Adrenal gland (tissue), 12 donors: ENCODE data around the gene GALNT9. TPM values are rescaled to one million over a fixed set of nuclear protein-coding genes. Genes with fewer than 3 reads are reported as not detected.

Experiments
- DNase-seq, 7 donors: peaks; one replicate each; pipeline ENCODE4 v3.0.0-alpha.2; 2019 to 2020
- H3K27ac ChIP-seq, 5 donors: fragments of 200-600 bp; sonication (generic) in 4 of 5; 1 replicate in 3 of 5; 2 replicates in 2 of 5; pipeline versions ENCODE4 v1.5.1 to v1.8.0; 2016 to 2020; ENCODE audit warnings: mild to moderate bottlenecking in 1 of 5
- H3K27me3 ChIP-seq: fragments of 200-600 bp; 2 replicates; pipeline ENCODE4 v1.8.0; 2021
- H3K36me3 ChIP-seq, 2 donors: fragments of 200-600 bp; replicated peaks in 1 of 2; 1 replicate in 1 of 2; 2 replicates in 1 of 2; pipeline versions ENCODE4 v1.5.1 to v1.8.0; 2018 to 2022
- H3K4me1 ChIP-seq, 2 donors: fragments of 200-600 bp; replicated peaks in 1 of 2; 1 replicate in 1 of 2; 2 replicates in 1 of 2; pipeline versions ENCODE4 v1.5.1 to v1.8.0; 2018 to 2021
- H3K4me3 ChIP-seq, 4 donors: fragments of 200-600 bp; sonication (generic) in 3 of 4; one replicate each; pipeline ENCODE4 v1.5.1; 2016 to 2018
- H3K9me3 ChIP-seq, 3 donors: fragments of 200-600 bp; sonication (generic) in 1 of 3; replicated peaks in 1 of 3; 1 replicate in 2 of 3; 2 replicates in 1 of 3; pipeline versions ENCODE4 v1.5.1 to v1.8.0; 2016 to 2021
- POLR2A ChIP-seq, 2 donors: fragments of 450-650 bp; IDR thresholded peaks; one replicate each; pipeline ENCODE4 v1.6.1; 2017; ENCODE audit warnings: antibody characterized with exemption in 2 of 2, mild to moderate bottlenecking in 2 of 2, moderate library complexity in 1 of 2
- WGBS, 4 donors: extraction: QIAGEN DNeasy Blood & Tissue Kit in 2 of 4; methylation state at CpG; one replicate each; pipeline versions ENCODE4 v1.1.5 to v1.1.7; 2013 to 2017; 5-methylcytosine and 5-hydroxymethylcytosine counted together
- intact Hi-C, 2 donors: fragments of 100-400 bp; cut with DNase I; formaldehyde crosslinking; loops; one replicate each; pipeline versions ENCODE4 v1.14.1 to v1.15.0; 2022 to 2023
- polyA plus RNA-seq, 3 donors: library from polyadenylated mRNA; stranded (reverse); fragments of 200-250 nt in 2 of 3; fragments of 350-450 nt in 1 of 3; fragmentation: Illumina TruSeq in 1 of 3; extraction: RNeasy Lipid Tissue Mini Kit (QIAGEN cat#74804) in 1 of 3; gene quantifications; one replicate each; pipeline ENCODE4 v1.2.3, GENCODE V29; 2013 to 2014
- total RNA-seq, 9 donors: library from RNA; depleted of rRNA in 4 of 9; stranded (reverse); fragments of >200 nt in 4 of 9; fragments of 120-200 nt in 1 of 9; fragmentation: NEBNext Ultra II Directional in 1 of 9; extraction: Animal tissue kit (Norgen Biotek cat#: 25700) in 1 of 9; gene quantifications; one replicate each; pipeline versions ENCODE4 v1.1.0 to v1.2.4, GENCODE V29; 2013 to 2023
- TF ChIP-seq, protein P1 (sequence below), 6 experiments: fragments of 450-650 bp in 4 of 6; fragments of 200-600 bp in 2 of 6; sonication (generic) in 1 of 6; IDR thresholded peaks; 1 replicate in 5 of 6; 2 replicates in 1 of 6; pipeline versions ENCODE4 v1.5.1 to v1.8.0; 2016 to 2021; ENCODE audit warnings: antibody characterized with exemption in 6 of 6, mild to moderate bottlenecking in 2 of 6, moderate library complexity in 1 of 6
- donor health status: healthy with polysubstance abuse.
- donor health status: Bipolar disorder and iron deficiency.
- donor health status: DM: yes; HTN: yes; CAD: no.
- donor health status: DM: no; HTN: no; CAD: no.
- donor health status: DM: no; HTN: no; CAD: no.
- donor health status: DM: yes; HTN: yes; CAD: no.

GALNT9 gene
- total and polyA plus RNA-seq, 12 donors, result 0.44 to 7.8 (median 1.2) TPM; not detected in 1

DNA sequence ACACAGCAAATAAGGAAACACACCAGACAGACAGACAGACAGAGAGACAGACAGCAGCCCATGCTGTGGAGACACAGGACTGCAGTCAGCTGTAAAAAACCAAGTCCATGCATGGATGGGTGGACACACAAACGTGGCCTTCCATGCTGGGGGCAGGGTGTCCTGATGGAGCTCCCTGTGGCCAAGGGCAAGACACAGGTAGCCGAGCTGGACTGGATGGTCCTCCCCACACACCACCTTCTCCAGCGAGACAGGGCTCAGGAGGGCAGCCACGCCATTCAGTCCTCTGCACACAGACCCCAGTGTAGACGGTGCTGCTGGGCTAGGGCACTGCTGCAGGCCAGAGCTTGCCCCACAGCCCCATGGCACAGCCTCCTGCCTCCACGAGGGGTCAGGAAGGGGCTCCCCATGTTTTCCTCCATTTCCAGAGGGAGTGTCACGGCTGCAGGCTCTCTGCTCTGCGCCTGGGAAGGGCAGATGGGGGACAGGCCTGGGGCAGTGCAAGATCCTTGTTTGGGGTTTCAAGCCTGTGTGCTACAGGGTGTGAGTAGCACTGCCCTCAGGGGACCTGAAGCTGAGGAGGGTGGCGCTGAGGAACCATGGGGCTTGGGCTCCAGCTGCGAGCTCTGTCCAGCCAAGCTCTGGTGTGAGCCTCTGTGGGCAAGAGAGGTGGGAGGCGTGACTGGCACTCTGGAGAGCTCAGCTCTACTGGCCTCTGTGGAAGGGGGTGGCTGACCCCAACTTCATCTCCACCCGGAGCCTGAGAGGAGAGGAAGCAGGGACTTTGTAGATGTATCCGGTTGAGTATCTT, 67.9 kb downstream of the GALNT9 start:
- TF ChIP-seq, protein P1, sequence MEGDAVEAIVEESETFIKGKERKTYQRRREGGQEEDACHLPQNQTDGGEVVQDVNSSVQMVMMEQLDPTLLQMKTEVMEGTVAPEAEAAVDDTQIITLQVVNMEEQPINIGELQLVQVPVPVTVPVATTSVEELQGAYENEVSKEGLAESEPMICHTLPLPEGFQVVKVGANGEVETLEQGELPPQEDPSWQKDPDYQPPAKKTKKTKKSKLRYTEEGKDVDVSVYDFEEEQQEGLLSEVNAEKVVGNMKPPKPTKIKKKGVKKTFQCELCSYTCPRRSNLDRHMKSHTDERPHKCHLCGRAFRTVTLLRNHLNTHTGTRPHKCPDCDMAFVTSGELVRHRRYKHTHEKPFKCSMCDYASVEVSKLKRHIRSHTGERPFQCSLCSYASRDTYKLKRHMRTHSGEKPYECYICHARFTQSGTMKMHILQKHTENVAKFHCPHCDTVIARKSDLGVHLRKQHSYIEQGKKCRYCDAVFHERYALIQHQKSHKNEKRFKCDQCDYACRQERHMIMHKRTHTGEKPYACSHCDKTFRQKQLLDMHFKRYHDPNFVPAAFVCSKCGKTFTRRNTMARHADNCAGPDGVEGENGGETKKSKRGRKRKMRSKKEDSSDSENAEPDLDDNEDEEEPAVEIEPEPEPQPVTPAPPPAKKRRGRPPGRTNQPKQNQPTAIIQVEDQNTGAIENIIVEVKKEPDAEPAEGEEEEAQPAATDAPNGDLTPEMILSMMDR (IDR thresholded peaks at IDR 0.05), result no peak
- TF ChIP-seq POLR2A (IDR thresholded peaks at IDR 0.05), result no peak
- Histone ChIP-seq H3K9me3 (no peaks in the 10 kb centered on the region), H3K36me3 (no peaks in the 10 kb centered on the region), H3K27ac (no peak overlapping the region), H3K4me3 (no peak overlapping the region), H3K27me3 (peaks cover 6% of the 10 kb centered on the region), H3K4me1 (no peaks in the 10 kb centered on the region)
- 70 to 76% (median 72%) methylated on average over 10 to 13 of the region's 13 CpGs for WGBS, 4 donors
- intact Hi-C loops, result no loop called here
- DNase-seq, result no peak

DNA sequence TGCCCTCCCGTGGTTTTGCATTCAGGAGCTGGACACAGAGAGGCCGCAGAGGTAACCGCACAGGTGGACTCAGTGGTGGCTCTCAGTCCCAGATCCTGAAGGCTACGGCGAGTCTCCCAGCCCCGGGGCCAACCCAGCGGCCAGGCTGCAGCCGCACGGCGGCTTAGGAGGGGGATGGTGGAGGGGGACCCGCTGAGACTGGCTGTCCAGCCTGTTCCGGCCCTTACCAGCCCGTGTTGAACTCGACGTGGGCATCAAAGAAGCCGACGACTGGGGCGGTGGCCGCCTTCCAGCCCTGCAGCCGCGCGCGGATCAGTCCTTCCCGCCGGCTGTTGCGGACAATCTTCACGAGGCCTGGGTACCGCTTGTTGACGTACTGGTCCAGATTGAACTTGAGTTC, 68.7 kb downstream of the GALNT9 start:
- intact Hi-C loops, result no loop called here
- WGBS, 4 donors, result 86 to 90% (median 88%) methylated on average over 9 to 29 of the region's 29 CpGs
- Histone ChIP-seq H3K36me3 (no peaks in the 10 kb centered on the region), H3K9me3 (no peaks in the 10 kb centered on the region), H3K27ac (no peak overlapping the region), H3K4me3 (no peak overlapping the region), H3K27me3 (peaks cover 6% of the 10 kb centered on the region), H3K4me1 (no peaks in the 10 kb centered on the region)
- DNase-seq, result no peak
- no peak for TF ChIP-seq POLR2A (IDR thresholded peaks at IDR 0.05)
- TF ChIP-seq, protein P1 (IDR thresholded peaks at IDR 0.05), result no peak

DNA sequence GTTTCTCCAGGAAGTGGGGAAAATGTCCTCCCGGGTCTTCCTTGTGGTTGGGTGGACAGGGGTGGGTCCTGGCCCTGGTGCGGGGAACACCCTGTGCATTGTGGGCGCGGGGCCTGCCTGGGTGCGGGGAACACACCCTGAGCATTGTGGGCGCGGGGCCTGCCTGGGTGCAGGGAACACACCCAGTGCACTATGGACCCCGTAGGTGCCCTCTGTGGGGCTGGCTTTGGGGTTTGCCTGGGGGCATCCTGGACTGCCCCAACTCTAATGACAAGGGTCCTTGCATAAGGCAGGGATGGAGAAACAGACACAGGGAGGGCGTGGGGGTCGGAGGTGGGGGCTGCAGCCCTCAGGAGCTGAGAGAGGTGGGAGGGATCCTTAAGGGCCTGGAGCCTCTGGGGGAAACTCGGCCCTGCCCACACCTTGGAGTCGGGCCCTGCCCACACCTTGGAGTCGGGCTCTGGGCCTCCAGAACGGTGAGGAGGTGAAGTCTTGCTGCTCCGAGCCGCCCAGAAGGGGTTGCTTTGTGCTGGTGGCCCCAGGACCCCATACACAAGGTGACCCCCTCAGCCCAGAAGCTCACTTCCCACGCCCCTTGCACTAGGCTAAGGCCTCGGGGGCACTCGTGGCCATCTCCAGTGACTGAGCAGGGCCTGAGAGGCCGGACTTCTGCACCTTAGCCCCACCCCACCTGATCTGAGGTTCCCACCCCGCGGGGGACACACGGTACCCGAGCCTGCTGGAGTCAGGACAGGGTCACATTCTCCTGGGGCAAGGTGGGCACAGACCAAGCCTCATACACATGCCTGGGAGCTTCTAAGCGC, 69.3 kb downstream of the GALNT9 start:
- WGBS, 4 donors, result 69 to 84% (median 78%) methylated on average over 13 to 25 of the region's 25 CpGs
- Histone ChIP-seq H3K9me3 (no peaks in the 10 kb centered on the region), H3K27ac (no peak overlapping the region), H3K27me3 (peaks cover 6% of the 10 kb centered on the region), H3K4me3 (no peak overlapping the region), H3K36me3 (no peaks in the 10 kb centered on the region), H3K4me1 (no peaks in the 10 kb centered on the region)
- TF ChIP-seq, protein P1 (IDR thresholded peaks at IDR 0.05), result no peak
- no peak for TF ChIP-seq POLR2A (IDR thresholded peaks at IDR 0.05)
- intact Hi-C loops, result no loop called here
- no peak for DNase-seq

DNA sequence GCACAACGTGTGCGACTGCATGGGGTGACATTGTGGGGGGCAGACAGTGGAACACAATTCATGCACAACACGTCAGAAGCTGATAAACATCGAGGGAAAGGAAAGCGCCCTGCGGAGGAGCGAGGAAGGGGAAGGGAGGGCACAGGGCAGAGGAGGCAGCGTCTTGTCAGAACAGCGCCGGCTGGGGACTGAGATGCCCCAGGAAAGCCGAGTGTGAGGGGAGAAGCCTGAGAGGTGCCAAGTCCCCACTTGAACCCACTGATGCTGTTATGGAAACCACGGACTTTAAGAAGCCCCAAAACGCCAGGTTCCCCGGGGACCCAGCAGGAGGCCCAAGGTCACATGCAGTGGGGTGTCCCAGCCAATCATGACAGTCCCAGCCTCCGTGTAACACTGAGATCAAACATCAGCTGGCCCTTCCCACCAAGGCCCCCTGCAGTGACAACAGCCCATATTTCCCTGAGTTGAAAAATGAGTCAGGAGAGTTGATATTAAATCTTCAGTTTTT, 70.0 kb downstream of the GALNT9 start:
- intact Hi-C loops, result no loop called here
- Histone ChIP-seq H3K4me3 (no peak overlapping the region), H3K27me3 (peaks cover 6% of the 10 kb centered on the region), H3K9me3 (no peaks in the 10 kb centered on the region), H3K4me1 (no peaks in the 10 kb centered on the region), H3K36me3 (no peaks in the 10 kb centered on the region), H3K27ac (no peak overlapping the region)
- TF ChIP-seq, protein P1 (IDR thresholded peaks at IDR 0.05), result no peak
- no peak for TF ChIP-seq POLR2A (IDR thresholded peaks at IDR 0.05)
- WGBS, 4 donors, result 53 to 68% (median 66%) methylated on average over 15 of the region's 15 CpGs
- no peak for DNase-seq
